ENCODE results near the gene FOXK1.

FOXK1 gene

GRCh38 chr7:4815609-4816418 is 133.7 kb downstream of the FOXK1 start:
- DNase-seq = no peak

- no peak for DNase-seq
Measured at GRCh38 chr7:4816419-4817080, 134.5 kb downstream of the FOXK1 start.

- no peak for DNase-seq
Measured at GRCh38 chr7:4817178-4817901, 135.2 kb downstream of the FOXK1 start.

- no peak for DNase-seq
Measured at GRCh38 chr7:4818000-4818794, 136.1 kb downstream of the FOXK1 start.

GRCh38 chr7:4819560-4820404 is 137.7 kb downstream of the FOXK1 start:
- DNase-seq = no peak

- DNase-seq = no peak
Measured at GRCh38 chr7:4820405-4820966, 138.4 kb downstream of the FOXK1 start.

Data from amygdala (tissue), 56 donors.